Measurements from ENCODE around the gene MALSU1. TPM values are rescaled to one million over a fixed set of nuclear protein-coding genes. Genes with fewer than 3 reads are reported as not detected.

MALSU1 gene
- polyA plus RNA-seq = 10 to 100 TPM; 11.3 to 40.7 TPM

DNA sequence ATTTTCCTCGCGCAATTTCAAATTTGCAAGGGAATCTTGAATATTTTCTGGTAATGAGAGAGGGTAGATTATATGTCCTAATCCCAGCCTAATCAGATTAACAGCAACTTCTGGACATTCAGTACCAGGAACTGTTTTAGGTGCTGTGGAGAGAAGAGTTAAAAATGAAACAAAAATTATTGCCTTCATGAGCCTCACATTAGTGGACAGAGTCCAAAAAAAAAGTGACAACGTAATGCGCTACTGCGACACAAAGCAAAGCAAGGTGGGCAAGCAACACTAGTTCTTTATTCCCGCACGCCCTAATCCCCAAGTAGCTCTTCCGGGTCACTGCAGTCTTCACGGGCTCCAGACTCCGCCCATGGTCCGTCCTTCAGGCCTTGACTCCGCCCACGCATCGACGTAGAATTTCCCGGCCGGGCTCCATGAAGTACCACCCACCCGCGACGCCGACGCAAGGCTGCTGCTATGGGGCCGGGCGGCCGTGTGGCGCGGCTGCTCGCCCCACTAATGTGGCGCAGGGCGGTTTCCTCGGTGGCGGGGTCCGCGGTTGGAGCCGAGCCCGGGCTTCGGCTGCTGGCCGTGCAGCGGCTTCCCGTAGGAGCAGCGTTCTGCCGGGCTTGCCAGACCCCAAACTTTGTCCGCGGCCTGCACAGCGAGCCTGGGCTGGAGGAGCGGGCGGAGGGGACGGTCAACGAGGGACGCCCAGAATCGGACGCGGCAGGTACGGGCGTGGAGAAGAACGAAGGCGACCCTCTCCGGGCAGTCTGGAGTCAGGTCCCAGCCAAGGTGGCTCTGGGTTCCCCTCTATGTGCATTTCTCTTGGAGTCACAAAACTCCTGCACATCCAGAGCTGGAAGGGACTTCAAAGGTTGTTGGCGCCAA is at the start of gene MALSU1:
Gene MALSU1, plus strand, starts transcription at position 455 of the 885 bp plus-strand sequence. Its CDS starts 14 bp downstream, at position 469.
- H3K4me1 ChIP-seq (ENCODE audit: control insufficient read depth in 2 of 2, insufficient read depth in 2 of 2, low read length in 1 of 2) = peaks cover 0 to 3% of the 10 kb centered on the region in 2 donors
- H3K27ac ChIP-seq (ENCODE audit: low read depth in 2 of 2, low read length in 1 of 2) = peak within 1 kb of the TSS; percentile 83 to 91
- no peaks in the 10 kb centered on the region for H3K27me3 ChIP-seq (ENCODE audit: control insufficient read depth in 1 of 2, insufficient read depth in 2 of 2, low read length in 2 of 2)
- H3K36me3 ChIP-seq (ENCODE audit: control insufficient read depth in 2 of 2, insufficient read depth in 2 of 2, low read length in 1 of 2) = no peaks in the 10 kb centered on the region
- peak within 1 kb of the TSS; percentile 89 to 93 for H3K4me3 ChIP-seq (ENCODE audit: low read depth in 1 of 2, low read length in 2 of 2)
- H3K9me3 ChIP-seq (ENCODE audit: control insufficient read depth in 2 of 2, insufficient read depth in 1 of 2, low read depth in 1 of 2, low read length in 1 of 2) = no peaks in the 10 kb centered on the region
- WGBS, 2 donors = 2% methylated on average over 59 of the region's 59 CpGs

GRCh38 chr7:23249486-23249885 is 49.7 kb upstream of the MALSU1 start:
- peaks cover 0 to 2% of the 10 kb centered on the region in 2 donors for H3K36me3 ChIP-seq (ENCODE audit: control insufficient read depth in 2 of 2, insufficient read depth in 2 of 2, low read length in 1 of 2)
- H3K27me3 ChIP-seq (ENCODE audit: control insufficient read depth in 1 of 2, insufficient read depth in 2 of 2, low read length in 2 of 2) = no peaks in the 10 kb centered on the region
- no peak overlapping the region for H3K4me3 ChIP-seq (ENCODE audit: low read depth in 1 of 2, low read length in 2 of 2)
- H3K9me3 ChIP-seq (ENCODE audit: control insufficient read depth in 2 of 2, insufficient read depth in 1 of 2, low read depth in 1 of 2, low read length in 1 of 2) = no peaks in the 10 kb centered on the region
- H3K27ac ChIP-seq (ENCODE audit: low read depth in 2 of 2, low read length in 1 of 2) = no peak overlapping the region
- H3K4me1 ChIP-seq (ENCODE audit: control insufficient read depth in 2 of 2, insufficient read depth in 2 of 2, low read length in 1 of 2) = peaks cover 3 to 4% of the 10 kb centered on the region in 2 donors

DNA sequence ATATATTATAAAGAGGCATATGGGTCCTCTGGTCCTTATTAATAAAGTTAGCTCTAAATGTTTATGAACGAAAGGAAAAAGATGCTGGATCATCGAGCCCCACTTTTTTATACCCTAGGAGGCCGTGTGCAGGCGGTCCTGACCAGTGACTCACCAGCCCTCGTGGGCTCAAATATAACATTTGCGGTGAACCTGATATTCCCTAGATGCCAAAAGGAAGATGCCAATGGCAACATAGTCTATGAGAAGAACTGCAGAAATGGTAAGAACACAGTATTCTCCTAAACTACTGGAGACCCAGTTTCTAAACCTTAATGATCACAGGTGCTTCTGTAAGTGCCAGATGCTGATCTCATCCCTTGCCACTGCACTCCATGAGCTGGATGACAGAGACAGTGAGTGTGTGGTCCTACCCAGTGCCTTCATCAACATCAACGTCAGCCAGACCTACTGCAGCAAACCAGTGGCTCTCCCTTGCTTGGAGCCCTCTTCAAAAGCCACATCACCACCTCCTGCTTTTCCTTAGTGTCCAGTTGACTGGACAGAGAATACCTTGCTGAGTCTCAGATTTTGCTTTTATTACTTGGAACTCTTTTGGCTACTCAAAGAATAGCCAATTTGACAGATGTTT is 45.0 kb upstream of the MALSU1 start:
- H3K27ac ChIP-seq (ENCODE audit: low read depth in 2 of 2, low read length in 1 of 2) = no peak overlapping the region
- H3K4me3 ChIP-seq (ENCODE audit: low read depth in 1 of 2, low read length in 2 of 2) = no peak overlapping the region
- H3K4me1 ChIP-seq (ENCODE audit: control insufficient read depth in 2 of 2, insufficient read depth in 2 of 2, low read length in 1 of 2) = no peaks in the 10 kb centered on the region
- H3K9me3 ChIP-seq (ENCODE audit: control insufficient read depth in 2 of 2, insufficient read depth in 1 of 2, low read depth in 1 of 2, low read length in 1 of 2) = no peaks in the 10 kb centered on the region
- 87 to 89% methylated on average over 7 of the region's 7 CpGs for WGBS, 2 donors
- no peaks in the 10 kb centered on the region for H3K27me3 ChIP-seq (ENCODE audit: control insufficient read depth in 1 of 2, insufficient read depth in 2 of 2, low read length in 2 of 2)
- H3K36me3 ChIP-seq (ENCODE audit: control insufficient read depth in 2 of 2, insufficient read depth in 2 of 2, low read length in 1 of 2) = peaks cover 0 to 2% of the 10 kb centered on the region in 2 donors

GRCh38 chr7:23256731-23257130 is 42.4 kb upstream of the MALSU1 start:
- Histone ChIP-seq H3K36me3 (ENCODE audit: control insufficient read depth in 2 of 2, insufficient read depth in 2 of 2, low read length in 1 of 2) (peaks cover 0 to 4% of the 10 kb centered on the region in 2 donors), H3K4me1 (ENCODE audit: control insufficient read depth in 2 of 2, insufficient read depth in 2 of 2, low read length in 1 of 2) (no peaks in the 10 kb centered on the region)
- 82 to 83% methylated on average over 7 of the region's 7 CpGs for WGBS, 2 donors

DNA sequence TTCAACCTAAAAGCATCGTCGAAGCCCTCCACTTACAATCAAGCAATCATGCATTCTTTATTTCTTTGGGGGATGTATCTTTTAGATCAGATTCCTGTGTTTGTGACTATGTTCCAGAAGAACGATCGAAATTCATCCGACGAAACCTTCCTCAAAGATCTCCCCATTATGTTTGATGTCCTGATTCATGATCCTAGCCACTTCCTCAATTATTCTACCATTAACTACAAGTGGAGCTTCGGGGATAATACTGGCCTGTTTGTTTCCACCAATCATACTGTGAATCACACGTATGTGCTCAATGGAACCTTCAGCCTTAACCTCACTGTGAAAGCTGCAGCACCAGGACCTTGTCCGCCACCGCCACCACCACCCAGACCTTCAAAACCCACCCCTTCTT is 38.8 kb upstream of the MALSU1 start:
- Histone ChIP-seq H3K4me3 (ENCODE audit: low read depth in 1 of 2, low read length in 2 of 2) (no peak overlapping the region), H3K9me3 (ENCODE audit: control insufficient read depth in 2 of 2, insufficient read depth in 1 of 2, low read depth in 1 of 2, low read length in 1 of 2) (no peaks in the 10 kb centered on the region), H3K27ac (ENCODE audit: low read depth in 2 of 2, low read length in 1 of 2) (no peak overlapping the region), H3K27me3 (ENCODE audit: control insufficient read depth in 1 of 2, insufficient read depth in 2 of 2, low read length in 2 of 2) (no peaks in the 10 kb centered on the region), H3K4me1 (ENCODE audit: control insufficient read depth in 2 of 2, insufficient read depth in 2 of 2, low read length in 1 of 2) (no peaks in the 10 kb centered on the region), H3K36me3 (ENCODE audit: control insufficient read depth in 2 of 2, insufficient read depth in 2 of 2, low read length in 1 of 2) (peaks cover 2% of the 10 kb centered on the region in 2 donors)
- 85 to 86% methylated on average over 10 of the region's 10 CpGs for WGBS, 2 donors

More at GRCh38 chr7:23256731-23257130, 42.4 kb upstream of the MALSU1 start:
- no peaks in the 10 kb centered on the region for H3K9me3 ChIP-seq (ENCODE audit: control insufficient read depth in 2 of 2, insufficient read depth in 1 of 2, low read depth in 1 of 2, low read length in 1 of 2)
- H3K4me3 ChIP-seq (ENCODE audit: low read depth in 1 of 2, low read length in 2 of 2) = no peak overlapping the region
- no peak overlapping the region for H3K27ac ChIP-seq (ENCODE audit: low read depth in 2 of 2, low read length in 1 of 2)
- no peaks in the 10 kb centered on the region for H3K27me3 ChIP-seq (ENCODE audit: control insufficient read depth in 1 of 2, insufficient read depth in 2 of 2, low read length in 2 of 2)

- Histone ChIP-seq H3K27me3 (ENCODE audit: control insufficient read depth in 1 of 2, insufficient read depth in 2 of 2, low read length in 2 of 2) (no peaks in the 10 kb centered on the region), H3K4me3 (ENCODE audit: low read depth in 1 of 2, low read length in 2 of 2) (no peak overlapping the region), H3K4me1 (ENCODE audit: control insufficient read depth in 2 of 2, insufficient read depth in 2 of 2, low read length in 1 of 2) (no peaks in the 10 kb centered on the region), H3K9me3 (ENCODE audit: control insufficient read depth in 2 of 2, insufficient read depth in 1 of 2, low read depth in 1 of 2, low read length in 1 of 2) (no peaks in the 10 kb centered on the region), H3K27ac (ENCODE audit: low read depth in 2 of 2, low read length in 1 of 2) (no peak overlapping the region), H3K36me3 (ENCODE audit: control insufficient read depth in 2 of 2, insufficient read depth in 2 of 2, low read length in 1 of 2) (peaks cover 2% of the 10 kb centered on the region in 2 donors)
- WGBS, 2 donors = 12% methylated on average over 7 of the region's 7 CpGs
Measured at GRCh38 chr7:23261843-23262452, 37.2 kb upstream of the MALSU1 start.

GRCh38 chr7:23264916-23265458 is 34.2 kb upstream of the MALSU1 start:
- Histone ChIP-seq H3K36me3 (ENCODE audit: control insufficient read depth in 2 of 2, insufficient read depth in 2 of 2, low read length in 1 of 2) (peaks cover under 1 to 2% of the 10 kb centered on the region in 2 donors), H3K4me1 (ENCODE audit: control insufficient read depth in 2 of 2, insufficient read depth in 2 of 2, low read length in 1 of 2) (no peaks in the 10 kb centered on the region), H3K9me3 (ENCODE audit: control insufficient read depth in 2 of 2, insufficient read depth in 1 of 2, low read depth in 1 of 2, low read length in 1 of 2) (no peaks in the 10 kb centered on the region), H3K27me3 (ENCODE audit: control insufficient read depth in 1 of 2, insufficient read depth in 2 of 2, low read length in 2 of 2) (no peaks in the 10 kb centered on the region), H3K27ac (ENCODE audit: low read depth in 2 of 2, low read length in 1 of 2) (no peak overlapping the region), H3K4me3 (ENCODE audit: low read depth in 1 of 2, low read length in 2 of 2) (no peak overlapping the region)
- 72 to 73% methylated on average over 7 of the region's 7 CpGs for WGBS, 2 donors

DNA sequence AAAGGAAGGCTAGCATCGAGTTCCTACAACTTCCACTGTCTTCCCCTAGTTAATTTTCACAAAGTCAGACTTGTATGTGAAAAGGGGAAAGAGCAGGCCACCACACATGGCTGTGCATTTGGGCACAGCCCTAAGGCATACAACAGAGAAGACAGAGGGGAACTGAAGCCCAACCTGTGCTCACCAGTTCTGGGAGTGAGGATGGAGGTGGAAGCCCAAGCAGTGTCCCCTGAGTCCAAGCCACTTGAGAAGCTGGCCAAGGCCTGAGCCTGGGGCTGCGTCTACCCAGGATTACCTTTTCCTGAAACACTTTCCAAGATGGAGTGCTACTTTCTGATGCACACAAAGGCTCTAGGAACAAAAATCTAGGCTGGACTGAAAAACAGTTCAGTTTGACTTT is 32.2 kb upstream of the MALSU1 start:
- 92 to 96% methylated on average over 2 of the region's 2 CpGs for WGBS, 2 donors
- H3K4me1 ChIP-seq (ENCODE audit: control insufficient read depth in 2 of 2, insufficient read depth in 2 of 2, low read length in 1 of 2) = no peaks in the 10 kb centered on the region
- H3K9me3 ChIP-seq (ENCODE audit: control insufficient read depth in 2 of 2, insufficient read depth in 1 of 2, low read depth in 1 of 2, low read length in 1 of 2) = no peaks in the 10 kb centered on the region
- H3K36me3 ChIP-seq (ENCODE audit: control insufficient read depth in 2 of 2, insufficient read depth in 2 of 2, low read length in 1 of 2) = peaks cover 0 to 2% of the 10 kb centered on the region in 2 donors
- H3K27me3 ChIP-seq (ENCODE audit: control insufficient read depth in 1 of 2, insufficient read depth in 2 of 2, low read length in 2 of 2) = no peaks in the 10 kb centered on the region
- H3K4me3 ChIP-seq (ENCODE audit: low read depth in 1 of 2, low read length in 2 of 2) = no peak overlapping the region
- no peak overlapping the region for H3K27ac ChIP-seq (ENCODE audit: low read depth in 2 of 2, low read length in 1 of 2)

- no peak overlapping the region for H3K27ac ChIP-seq (ENCODE audit: low read depth in 2 of 2, low read length in 1 of 2)
- no peaks in the 10 kb centered on the region for H3K9me3 ChIP-seq (ENCODE audit: control insufficient read depth in 2 of 2, insufficient read depth in 1 of 2, low read depth in 1 of 2, low read length in 1 of 2)
- no peak overlapping the region for H3K4me3 ChIP-seq (ENCODE audit: low read depth in 1 of 2, low read length in 2 of 2)
- H3K4me1 ChIP-seq (ENCODE audit: control insufficient read depth in 2 of 2, insufficient read depth in 2 of 2, low read length in 1 of 2) = no peaks in the 10 kb centered on the region
- peaks cover 0 to 2% of the 10 kb centered on the region in 2 donors for H3K36me3 ChIP-seq (ENCODE audit: control insufficient read depth in 2 of 2, insufficient read depth in 2 of 2, low read length in 1 of 2)
- WGBS, 2 donors = 87 to 93% methylated on average over 2 of the region's 2 CpGs
- no peaks in the 10 kb centered on the region for H3K27me3 ChIP-seq (ENCODE audit: control insufficient read depth in 1 of 2, insufficient read depth in 2 of 2, low read length in 2 of 2)
Measured at GRCh38 chr7:23267357-23267756, 31.8 kb upstream of the MALSU1 start.

Measured in esophagus (tissue), 2 donors.